ENCODE measurements around the gene INPP5D.
"Not testable (repeated sequence)": the region's sequence is repeated elsewhere in the genome, so short reads cannot be mapped to it uniquely, and the experiment has no call there.

The INPP5D gene

DNA sequence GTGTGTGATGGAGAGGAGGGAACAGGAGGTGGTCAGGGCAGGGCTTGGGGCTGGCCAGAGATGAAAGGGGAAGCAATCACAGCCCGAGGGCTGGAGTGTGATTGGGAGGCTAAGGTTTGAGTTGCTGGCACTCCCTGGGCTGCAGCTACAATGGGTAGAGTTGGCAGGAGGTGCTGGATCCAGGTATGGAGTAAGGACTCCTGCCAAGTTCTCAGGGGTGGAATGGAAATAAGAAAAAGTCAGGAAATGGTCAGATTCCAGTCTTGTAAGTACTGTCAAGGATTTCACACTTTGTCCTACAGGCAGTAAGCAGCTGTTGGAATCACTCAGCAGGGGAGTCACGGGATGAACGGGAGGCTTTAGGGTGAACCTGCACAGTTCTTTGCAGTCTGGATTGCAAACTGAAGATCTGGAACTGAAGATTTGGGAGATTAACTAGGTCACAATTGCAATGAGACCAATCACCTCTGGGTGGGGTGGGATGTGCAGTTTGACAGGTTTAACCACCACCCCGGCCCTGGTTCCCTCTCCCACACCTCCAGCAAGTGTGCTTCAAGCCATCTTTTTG lies 10.9 kb upstream of the INPP5D start:
- Histone ChIP-seq H3K27ac (peak overlapping the region in 4 of 21 experiments; percentile 1 to 70 (median 43)), H3K4me3 (no peak overlapping the region)

DNA sequence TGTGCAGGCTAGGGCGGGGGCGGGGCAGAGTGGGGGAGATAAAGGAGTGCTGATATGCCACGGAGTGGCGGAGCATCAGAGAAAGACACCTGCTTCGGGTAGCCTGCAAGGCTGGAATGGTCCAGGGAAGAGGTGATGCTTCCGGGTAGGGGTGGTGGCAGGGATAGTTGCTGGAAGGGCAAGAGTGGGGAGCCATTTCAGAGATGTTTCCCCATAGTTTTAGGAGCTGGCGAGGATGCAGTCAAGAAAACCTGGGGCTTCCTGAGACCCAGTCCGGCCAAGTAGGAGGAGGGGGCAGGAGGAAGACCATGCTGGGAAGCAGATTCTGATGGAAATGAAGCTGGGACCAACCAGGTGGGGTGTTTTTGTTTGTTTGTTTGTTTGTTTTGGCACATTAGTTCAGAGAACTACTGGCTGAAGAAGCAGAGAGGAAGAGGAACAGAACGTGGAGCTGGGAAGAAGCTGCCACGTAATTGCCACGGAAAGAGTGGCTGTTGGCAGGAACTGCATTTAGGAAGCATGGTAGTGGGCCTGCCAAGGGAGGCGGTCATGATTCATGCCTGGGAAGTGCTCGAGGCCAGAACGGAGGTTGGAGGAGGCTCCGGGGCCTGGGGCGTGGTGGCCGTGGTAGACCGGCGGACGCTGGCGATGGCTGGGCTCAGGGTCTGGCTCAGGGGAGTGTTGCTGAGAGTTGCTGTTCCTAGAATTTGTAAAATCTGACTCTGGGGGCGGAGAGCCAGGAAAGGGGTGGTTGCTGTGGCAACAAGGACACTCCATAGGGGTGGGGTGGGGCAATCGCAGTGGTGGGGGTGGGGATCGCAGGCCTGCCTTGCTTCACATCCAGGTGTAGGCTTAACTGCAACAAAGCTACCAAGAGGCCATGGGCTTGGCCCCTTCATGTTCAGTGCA lies 8.6 kb upstream of the INPP5D start:
- H3K27ac ChIP-seq: peak overlapping the region in 6 of 21 experiments; percentile 7 to 48 (median 30)
- H3K4me3 ChIP-seq: no peak overlapping the region

DNA sequence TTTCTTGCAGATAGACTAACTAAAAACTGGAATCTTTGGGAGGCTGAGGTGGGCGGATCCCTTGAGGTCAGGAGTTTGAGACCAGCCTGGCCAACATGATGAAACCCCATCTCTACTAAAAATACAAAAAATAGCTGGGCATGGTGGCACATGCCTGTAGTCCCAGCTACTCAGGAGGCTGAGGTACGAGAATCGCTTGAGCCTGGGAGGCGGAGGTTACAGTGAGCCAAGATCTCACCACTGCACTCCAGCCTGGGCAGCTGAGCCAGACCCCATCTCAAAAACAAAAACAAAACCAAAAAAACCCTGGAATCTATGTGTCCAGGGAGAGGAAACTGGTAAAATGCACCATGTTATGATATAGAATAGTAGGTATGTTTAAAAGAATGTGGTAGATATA lies 7.6 kb upstream of the INPP5D start:
- not testable (repeated sequence) for H3K27ac ChIP-seq, H3K4me3 ChIP-seq

DNA sequence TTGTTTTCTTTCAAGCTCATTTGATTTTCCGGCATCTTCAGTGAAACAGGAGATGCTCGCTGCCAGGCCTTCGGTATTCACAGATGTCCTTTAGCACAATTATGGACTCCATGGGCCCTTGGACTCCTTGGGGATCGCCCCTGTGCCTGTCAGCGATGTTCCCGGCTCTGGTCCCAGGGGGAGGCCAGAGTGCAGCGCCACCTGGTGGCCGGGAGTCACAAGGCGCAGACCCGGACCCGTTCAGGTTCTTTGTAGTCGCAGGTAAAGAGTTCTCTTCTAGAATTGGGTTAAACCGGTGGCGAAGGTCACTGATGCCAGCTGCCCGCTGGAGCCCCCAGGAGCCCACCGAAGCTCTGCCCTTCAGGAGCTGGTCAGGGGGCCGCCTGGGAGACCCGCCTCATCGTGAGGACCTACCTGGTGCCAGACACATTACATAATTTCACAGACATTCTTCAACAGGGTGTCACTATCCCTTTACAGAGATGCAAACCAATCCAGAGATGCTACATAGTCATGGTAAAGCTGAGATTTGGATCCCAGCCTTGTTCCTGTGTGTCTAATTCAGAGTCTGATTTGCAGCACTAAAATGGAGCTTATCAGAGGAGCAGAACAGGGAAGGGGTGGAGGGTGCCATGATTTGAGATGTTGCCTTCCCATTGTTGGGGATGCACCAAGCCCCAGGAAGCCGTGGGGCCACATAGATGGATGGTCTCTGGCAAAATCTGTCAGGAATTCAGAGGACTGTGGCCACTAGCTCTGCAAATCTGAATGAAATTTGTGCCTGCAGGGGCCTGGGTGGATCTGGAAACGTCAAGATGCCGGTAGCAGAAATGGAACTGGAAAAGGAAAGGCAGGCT lies 6.0 kb upstream of the INPP5D start:
- Histone ChIP-seq H3K27ac (no peak overlapping the region), H3K4me3 (no peak overlapping the region)

DNA sequence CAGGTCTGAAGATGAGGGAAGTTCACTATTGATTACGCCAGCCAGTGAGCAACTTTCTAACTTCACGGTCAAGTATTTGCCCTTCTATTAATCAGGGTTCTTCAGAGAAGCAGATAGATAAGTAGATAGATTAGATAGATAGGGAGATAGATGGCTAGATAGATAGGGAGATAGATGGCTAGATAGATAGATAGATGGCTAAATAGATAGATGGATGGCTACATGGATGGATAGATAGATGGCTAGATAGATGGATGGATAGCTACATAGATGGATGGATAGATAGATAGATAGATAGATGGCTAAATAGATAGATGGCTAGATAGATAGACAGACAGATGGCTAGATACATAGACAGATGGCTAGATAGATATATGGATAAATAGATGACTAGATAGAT lies 4.8 kb upstream of the INPP5D start:
- no peak overlapping the region for H3K4me3 ChIP-seq
- no peak overlapping the region for H3K27ac ChIP-seq

DNA sequence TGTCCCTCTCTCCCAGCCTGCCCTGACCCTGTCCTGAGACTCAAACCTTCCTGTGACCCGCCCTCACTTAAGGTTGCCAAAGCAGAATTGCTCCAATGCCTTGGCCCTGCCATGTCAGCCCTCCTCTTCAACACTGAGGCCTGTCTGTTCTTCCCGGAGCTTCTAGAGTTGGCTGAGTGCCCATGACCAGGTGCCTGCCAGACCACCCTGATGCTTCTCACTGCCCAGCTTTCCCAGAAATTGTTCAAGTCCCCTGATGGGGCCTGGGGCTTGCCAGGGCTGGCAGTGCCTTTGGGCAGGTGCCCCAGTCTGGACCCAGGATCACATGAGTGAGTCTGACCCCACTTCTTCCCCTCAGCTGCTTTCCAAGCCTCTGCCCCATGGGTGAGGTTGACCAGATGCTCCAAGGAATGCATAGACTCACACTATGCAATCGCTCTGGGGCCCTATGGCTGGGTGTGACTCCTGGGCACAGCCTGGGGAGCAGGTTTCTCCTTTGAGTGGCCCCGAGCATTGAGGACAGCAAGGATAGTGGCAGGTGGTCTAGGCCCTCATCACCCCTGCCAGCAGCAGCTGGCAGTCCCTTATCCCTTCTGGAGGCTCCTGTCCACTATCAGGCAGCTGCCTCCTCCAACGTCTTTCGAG lies 3.1 kb upstream of the INPP5D start:
- H3K27ac ChIP-seq: no peak overlapping the region
- no peak overlapping the region for H3K4me3 ChIP-seq

DNA sequence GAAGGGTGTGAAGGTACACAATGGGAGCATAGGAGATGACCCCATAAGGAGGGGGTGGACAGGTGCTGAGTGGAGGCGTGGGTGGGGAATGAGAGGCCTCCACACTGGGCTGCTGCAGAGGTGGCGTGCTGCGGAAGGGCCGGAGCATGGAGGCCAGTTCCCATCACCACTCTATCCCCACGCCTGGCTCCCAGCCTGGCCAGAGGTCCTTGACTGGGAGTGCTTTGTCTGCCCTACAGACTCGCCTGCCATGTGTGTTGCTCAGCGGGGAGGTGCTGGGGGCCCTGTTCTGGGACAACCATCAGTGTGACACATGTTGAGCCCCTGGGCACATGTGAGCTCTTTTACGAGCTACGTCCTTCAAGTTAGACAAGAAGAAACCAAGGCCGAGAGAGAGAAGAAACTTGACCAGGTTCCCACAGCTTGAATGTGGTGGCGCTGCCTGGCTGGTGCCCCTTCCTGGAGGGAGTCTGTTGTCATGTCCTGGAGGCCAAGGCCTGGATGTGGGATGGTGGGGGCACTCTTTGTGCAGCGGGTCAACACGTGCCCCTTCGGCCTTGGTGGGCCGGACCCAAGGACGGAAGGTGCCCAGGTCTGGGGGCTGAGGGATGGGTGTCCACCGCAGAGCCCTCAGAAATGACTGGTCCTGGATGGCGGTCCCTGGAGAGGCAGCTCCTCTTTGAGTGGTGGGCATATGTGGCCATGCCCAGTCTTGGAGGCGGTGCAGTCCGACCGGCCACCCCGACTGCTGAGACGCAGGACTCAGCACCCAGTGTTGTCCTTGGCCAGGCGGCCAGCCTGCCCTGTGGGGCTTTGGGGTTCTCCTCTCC lies 1.2 kb upstream of the INPP5D start:
- Histone ChIP-seq H3K27ac (peak overlapping the region in 18 of 21 experiments; percentile 37 to 98 (median 87)), H3K4me3 (no peak overlapping the region)

DNA sequence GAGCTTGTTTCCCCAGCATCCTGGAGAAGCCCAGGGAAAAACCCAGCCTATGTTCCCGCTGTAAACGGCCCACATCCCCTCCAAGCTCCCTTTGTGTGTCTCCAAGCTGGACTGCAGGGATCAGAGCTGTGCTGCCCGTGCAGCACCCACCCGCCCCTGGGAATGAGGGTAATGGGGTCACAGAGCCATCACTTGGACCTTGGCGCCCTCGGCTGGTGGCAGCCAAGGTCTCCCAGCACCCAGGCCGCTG lies 670 bp upstream of the INPP5D start:
- Histone ChIP-seq H3K27ac (peak overlapping the region; percentile 20 to 98 (median 85)), H3K4me3 (peak overlapping the region in 1 of 7 experiments; percentile 46)

DNA sequence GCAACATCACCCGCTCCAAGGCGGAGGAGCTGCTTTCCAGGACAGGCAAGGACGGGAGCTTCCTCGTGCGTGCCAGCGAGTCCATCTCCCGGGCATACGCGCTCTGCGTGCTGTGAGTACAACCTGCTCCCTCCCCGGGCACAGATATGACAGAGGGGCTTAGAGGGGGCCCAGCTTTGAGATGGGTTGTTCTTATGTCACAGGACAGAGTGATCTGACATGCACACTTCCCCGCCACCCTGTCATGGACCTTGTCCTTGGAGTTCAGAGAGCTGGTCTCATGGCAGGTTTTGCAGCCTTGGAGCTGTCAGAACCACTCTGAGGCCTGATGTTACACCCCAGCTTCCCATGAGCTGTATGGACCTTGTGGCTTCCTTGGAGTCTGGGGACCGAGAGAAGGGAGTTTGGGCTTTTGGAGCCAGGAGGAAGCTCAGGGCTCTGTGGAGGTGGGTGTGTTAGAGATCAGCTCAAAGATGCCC lies 398 bp downstream of the INPP5D start:
- Histone ChIP-seq H3K27ac (peak overlapping the region; percentile 20 to 98 (median 85)), H3K4me3 (peak overlapping the region; percentile 33 to 63 (median 47))

DNA sequence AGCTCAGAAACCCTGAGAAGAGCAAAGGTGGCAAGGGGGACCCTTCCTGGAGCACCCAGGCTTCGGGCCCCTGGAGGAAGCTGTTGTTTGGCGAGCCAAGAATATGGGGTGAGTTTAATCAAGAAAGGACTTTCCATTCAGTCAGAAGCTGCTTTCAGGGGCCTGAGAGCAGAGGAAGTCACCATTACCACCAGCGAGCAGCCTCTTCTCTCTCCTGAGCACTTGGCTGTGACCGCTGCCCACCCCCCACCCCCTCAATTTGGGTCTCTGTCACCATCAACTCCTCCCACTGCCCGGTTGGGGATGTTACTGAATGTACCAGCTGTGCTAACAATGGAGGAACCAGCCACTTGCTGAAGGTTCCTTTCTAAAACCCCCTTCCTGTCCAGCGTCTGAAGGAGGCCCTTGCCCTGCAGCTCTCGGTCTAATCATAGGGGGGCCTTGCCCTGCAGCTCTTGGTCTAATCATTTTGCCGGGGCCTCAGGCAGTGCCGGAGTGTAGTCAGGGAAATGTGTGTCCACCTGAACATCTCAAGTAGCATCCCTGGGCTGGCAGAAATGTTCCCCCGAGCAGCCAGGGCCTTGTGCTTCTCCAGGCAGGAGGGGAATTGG lies 943 bp downstream of the INPP5D start:
- Histone ChIP-seq H3K27ac (peak overlapping the region; percentile 20 to 98 (median 85)), H3K4me3 (peak overlapping the region; percentile 33 to 63 (median 47))

DNA sequence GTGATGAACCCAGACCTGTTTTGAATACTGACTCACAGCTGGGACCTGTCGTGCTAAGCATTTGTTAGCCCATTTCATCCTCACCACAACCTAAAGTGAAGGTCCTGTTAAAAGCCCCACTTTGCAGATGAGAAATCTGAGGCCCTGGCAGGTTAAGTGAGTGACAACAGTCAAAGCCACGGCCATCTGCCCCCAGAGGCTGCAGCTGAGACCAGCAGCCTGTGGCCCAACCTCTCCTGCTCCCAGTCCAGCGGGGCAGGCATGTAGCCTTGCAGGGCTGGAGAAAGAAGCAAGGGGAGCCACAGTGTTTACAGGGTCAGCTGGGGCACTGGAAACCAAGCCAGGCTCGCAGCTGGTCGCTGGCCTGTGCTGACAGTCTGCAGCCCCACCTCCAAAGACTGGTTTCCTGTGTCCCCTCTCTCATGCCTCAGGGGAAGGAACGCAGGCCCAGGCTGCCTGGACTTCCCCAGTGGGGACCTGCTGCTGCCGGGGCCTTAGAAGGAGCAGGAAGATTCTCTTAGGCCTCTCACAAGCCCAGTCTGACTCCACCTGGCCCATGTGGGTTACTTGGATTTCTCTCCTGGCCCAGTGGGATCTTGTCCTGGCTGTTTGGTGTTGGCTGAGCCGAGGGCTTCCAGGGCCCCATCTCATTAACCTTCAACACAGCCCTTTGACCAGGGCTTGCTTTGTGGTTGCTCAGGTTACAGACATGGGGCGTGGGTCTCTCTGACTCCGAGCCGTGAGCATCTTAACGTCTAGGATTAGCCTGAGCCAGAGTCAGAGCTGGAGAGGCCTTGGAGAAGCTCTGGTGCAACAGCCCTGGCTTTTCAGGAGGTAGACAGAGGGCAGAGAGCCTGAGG lies 1.7 kb downstream of the INPP5D start:
- Histone ChIP-seq H3K27ac (peak overlapping the region in 20 of 21 experiments; percentile 14 to 98 (median 86)), H3K4me3 (peak overlapping the region; percentile 33 to 63 (median 47))

DNA sequence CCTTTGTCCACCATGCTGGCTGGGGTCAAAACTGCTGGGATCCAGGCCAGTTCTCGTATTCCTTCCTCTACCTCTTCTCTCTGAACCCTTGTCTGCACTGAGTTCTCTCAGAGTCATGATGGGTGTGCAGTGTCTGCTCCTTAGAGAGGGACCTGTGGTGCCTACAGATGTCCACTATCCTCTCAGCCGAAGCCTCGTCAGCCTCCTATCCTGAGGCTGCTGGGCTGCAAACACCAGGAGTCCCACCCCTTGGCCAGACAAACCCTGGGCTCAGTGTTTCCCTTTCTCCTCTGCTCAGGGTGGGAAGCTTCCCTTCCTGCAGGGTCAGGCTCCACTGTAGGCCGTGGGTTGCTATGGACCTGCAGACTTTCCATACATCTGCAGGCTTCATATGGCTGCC lies 2.3 kb downstream of the INPP5D start:
- Histone ChIP-seq H3K27ac (peak overlapping the region in 20 of 21 experiments; percentile 14 to 98 (median 86)), H3K4me3 (peak overlapping the region; percentile 33 to 63 (median 47))

DNA sequence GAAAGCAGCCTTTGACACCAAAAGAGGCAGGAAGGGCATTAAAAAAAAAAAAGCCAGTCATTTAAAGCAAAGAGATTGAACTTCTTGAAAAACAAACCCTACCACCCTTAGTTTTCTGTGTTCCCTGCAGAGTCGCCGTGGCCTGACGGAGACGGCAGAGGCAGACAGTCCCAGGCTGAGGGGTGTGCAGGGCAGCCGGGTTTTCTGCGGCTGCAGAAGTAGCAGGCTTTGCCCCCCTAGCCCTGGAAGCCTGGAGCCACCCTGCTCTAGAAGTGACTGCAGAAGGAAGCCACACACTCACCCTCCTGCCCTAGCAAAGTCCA lies 2.8 kb downstream of the INPP5D start:
- Histone ChIP-seq H3K27ac (peak overlapping the region in 10 of 21 experiments; percentile 13 to 98 (median 90)), H3K4me3 (peak overlapping the region in 4 of 7 experiments; percentile 41 to 56 (median 48))

DNA sequence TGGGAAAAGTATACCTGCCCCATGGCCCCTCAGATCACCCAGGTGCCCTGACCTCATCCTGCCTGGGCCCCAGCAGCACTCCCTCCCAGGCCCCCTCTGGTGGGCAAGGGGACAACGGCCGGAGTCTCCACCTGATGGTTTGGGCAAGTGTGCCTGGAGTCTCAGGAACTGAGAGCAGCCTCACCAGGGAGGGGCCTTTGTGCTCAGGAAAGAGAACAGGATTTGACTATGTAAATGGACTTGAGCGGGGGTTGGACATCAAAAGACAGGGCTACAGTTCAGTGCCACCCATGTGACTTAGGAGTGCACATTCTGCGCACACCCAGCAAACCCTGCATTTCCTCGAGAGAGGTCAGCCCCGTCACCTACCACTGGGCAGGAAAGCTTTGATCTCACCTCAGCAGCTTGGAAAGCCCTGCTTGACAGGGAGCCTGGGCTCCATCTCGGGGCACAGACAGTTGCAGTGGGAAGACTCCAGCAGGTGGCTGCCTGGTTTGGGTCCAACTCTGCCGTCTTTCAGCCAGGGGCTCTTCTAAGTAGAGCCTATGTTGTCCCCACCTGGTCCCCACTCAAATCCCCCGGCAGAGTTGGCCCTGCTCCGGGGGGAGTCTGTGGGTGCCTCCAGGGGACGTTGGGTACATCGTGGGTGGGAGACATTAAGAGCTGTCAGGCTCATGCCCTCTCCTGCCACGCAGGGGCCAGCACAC lies 3.3 kb downstream of the INPP5D start:
- H3K4me3 ChIP-seq: peak overlapping the region in 3 of 7 experiments; percentile 46 to 56 (median 51)
- H3K27ac ChIP-seq: peak overlapping the region in 10 of 21 experiments; percentile 13 to 98 (median 70)

DNA sequence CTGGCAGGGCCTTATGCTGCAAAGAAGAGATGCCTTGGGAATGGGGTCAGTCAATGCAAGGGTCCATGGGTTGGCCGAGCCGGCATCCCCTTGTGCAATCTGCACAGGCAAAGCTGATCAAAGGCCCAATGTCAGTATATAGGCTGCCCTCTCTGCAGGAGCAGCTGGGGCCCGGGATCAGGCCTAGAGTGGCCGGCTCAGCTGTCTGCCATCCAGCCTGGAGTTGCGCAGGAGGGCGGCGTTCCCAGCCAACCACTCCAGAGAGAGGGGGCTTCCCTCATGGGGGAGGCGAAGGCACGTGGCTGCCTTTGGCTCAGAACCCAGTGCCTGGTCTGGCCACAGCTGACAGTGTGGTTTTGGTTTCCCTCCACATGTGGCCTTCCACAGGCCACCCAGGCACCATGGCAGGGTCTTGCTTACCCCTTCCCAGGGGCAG lies 3.9 kb downstream of the INPP5D start:
- H3K27ac ChIP-seq: peak overlapping the region in 5 of 21 experiments; percentile 1 to 98 (median 41)

DNA sequence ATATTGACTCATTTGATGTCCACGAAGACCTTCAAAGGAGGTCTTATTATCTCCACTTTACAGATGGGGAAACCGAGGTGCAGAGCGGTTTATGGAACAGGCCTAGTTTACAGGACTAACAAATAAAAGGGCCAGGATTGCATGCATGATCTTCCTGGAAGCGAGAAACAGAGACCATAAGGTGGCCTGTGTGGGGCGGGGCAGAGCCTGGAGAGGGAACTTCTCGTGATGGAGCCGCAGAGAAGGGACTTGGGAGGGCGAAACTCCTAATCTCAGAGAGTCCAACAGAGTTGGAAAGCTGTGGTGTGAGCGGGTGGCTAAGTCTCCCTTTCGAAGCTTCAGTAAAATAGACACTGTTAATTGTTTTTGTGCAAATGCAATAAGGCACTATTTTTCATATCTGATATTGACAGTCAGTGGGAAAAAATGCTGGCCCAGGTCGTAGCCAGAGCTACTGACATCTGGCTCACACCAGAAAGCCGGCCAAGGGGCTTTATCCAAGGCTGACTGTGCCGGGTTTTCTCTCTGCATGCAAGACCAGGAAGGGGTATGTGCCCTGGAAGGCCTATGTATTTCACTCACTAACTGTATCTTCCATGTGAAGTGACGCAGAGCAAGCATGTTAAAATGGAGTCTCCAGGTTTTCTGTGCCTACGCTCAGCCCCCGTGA lies 4.5 kb downstream of the INPP5D start:
- peak overlapping the region in 2 of 21 experiments; percentile 1 to 20 for H3K27ac ChIP-seq

More for the DNA sequence above, 3.9 kb downstream of the INPP5D start:
- no peak overlapping the region for H3K4me3 ChIP-seq

More for the DNA sequence above, 4.5 kb downstream of the INPP5D start:
- H3K4me3 ChIP-seq: no peak overlapping the region

Data from skin epidermis (tissue), 12 donors.